GM23248 (cell line): Measurements from ENCODE around the gene SLC25A51. TPM values are rescaled to one million over a fixed set of nuclear protein-coding genes. Genes with fewer than 3 reads are reported as not detected.
A peak's percentile ranks its signal among the peaks of the same experiment; 100 is the strongest.

Source experiments
- DNase-seq: peaks from one replicate; pipeline ENCODE4 v3.0.0-alpha.2; 2015
- H2AFZ ChIP-seq: fragments of 200-600 bp; sonication (generic); 2 replicates; pipeline ENCODE4 v1.6.1; 2016; ENCODE audit warnings: antibody characterized with exemption
- H3F3A ChIP-seq: fragments of 200-600 bp; sonication (generic); 2 replicates; pipeline ENCODE4 v1.6.1; 2016; ENCODE audit warnings: mild to moderate bottlenecking, antibody characterized with exemption, mixed run types; ENCODE audit not compliant: insufficient read depth
- H3K27ac ChIP-seq: fragments of 200-600 bp; sonication (generic); 2 replicates; pipeline ENCODE4 v1.5.1; 2016; ENCODE audit warnings: mild to moderate bottlenecking
- H3K27me3 ChIP-seq: fragments of 200-600 bp; sonication (generic); replicated peaks from 2 replicates; pipeline ENCODE4 v1.6.1; 2016; ENCODE audit warnings: mild to moderate bottlenecking; ENCODE audit not compliant: insufficient read depth
- H3K36me3 ChIP-seq: fragments of 200-600 bp; sonication (generic); 2 replicates; pipeline ENCODE4 v1.6.1; 2016; ENCODE audit warnings: low read depth, mild to moderate bottlenecking
- H3K4me1 ChIP-seq: fragments of 200-600 bp; sonication (generic); 2 replicates; pipeline ENCODE4 v1.6.1; 2016; ENCODE audit warnings: mild to moderate bottlenecking; ENCODE audit not compliant: insufficient read depth
- H3K4me2 ChIP-seq: fragments of 200-600 bp; sonication (generic); one replicate; pipeline ENCODE4 v1.6.1; 2016; ENCODE audit warnings: mild to moderate bottlenecking; ENCODE audit not compliant: unreplicated experiment
- H3K4me3 ChIP-seq: fragments of 200-600 bp; sonication (generic); 2 replicates; pipeline ENCODE4 v1.5.1; 2016; ENCODE audit warnings: mild to moderate bottlenecking
- H3K79me2 ChIP-seq: fragments of 200-600 bp; sonication (generic); 2 replicates; pipeline ENCODE4 v1.6.1; 2016; ENCODE audit warnings: mild to moderate bottlenecking; ENCODE audit not compliant: insufficient read depth
- H3K9ac ChIP-seq: fragments of 200-600 bp; sonication (generic); 2 replicates; pipeline ENCODE4 v1.6.1; 2016; ENCODE audit warnings: mild to moderate bottlenecking
- H3K9me2 ChIP-seq: fragments of 200-600 bp; sonication (generic); 2 replicates; pipeline ENCODE4 v1.6.1; 2016; ENCODE audit warnings: mixed run types, mild to moderate bottlenecking, moderate library complexity; ENCODE audit not compliant: insufficient read depth
- H3K9me3 ChIP-seq: fragments of 200-600 bp; sonication (generic); one replicate; pipeline ENCODE4 v1.6.1; 2017; ENCODE audit warnings: low read depth
- H4K20me1 ChIP-seq: fragments of 200-600 bp; sonication (generic); 2 replicates; pipeline ENCODE4 v1.6.0; 2016; ENCODE audit not compliant: insufficient read depth
- EZH2 ChIP-seq: fragments of 200-600 bp; sonication (generic); IDR thresholded peaks from 2 replicates; pipeline ENCODE4 v1.6.1; 2018; ENCODE audit warnings: antibody characterized with exemption, mild to moderate bottlenecking; ENCODE audit not compliant: insufficient read depth, poor library complexity, severe bottlenecking
- EZH2phosphoT487 ChIP-seq: fragments of 200-600 bp; sonication (generic); IDR thresholded peaks from 2 replicates; pipeline ENCODE4 v1.6.1; 2018; ENCODE audit warnings: antibody characterized with exemption, moderate library complexity, mild to moderate bottlenecking, low read depth; ENCODE audit not compliant: insufficient read depth
- WGBS, 2 experiments: methylation state at CpG; one replicate each; pipeline ENCODE4 v1.1.6; 2015 to 2017; ENCODE audit warnings: low lambda C conversion rate in 2 of 2, low coverage in 1 of 2; ENCODE audit errors: missing lambda C conversion rate in 2 of 2; 5-methylcytosine and 5-hydroxymethylcytosine counted together
- in situ Hi-C: fragments of 300-500 bp; cut with MboI; formaldehyde crosslinking; loops from 2 replicates; pipeline ENCODE4 v1.15.0; 2020
- polyA plus RNA-seq: library from polyadenylated mRNA; unstranded; fragments of >200 nt; fragmentation: Nextera tagmentation; extraction: Ambion mirVana; gene quantifications from 2 replicates; pipeline ENCODE4 v1.2.1, GENCODE V29; 2016
- total RNA-seq: library from RNA; depleted of rRNA; stranded (reverse); fragments of >200 nt; shearing (Covaris generic); gene quantifications from 2 replicates; pipeline ENCODE4 v1.2.3, GENCODE V29; 2014; rRNA removed

Gene SLC25A51, protein sequence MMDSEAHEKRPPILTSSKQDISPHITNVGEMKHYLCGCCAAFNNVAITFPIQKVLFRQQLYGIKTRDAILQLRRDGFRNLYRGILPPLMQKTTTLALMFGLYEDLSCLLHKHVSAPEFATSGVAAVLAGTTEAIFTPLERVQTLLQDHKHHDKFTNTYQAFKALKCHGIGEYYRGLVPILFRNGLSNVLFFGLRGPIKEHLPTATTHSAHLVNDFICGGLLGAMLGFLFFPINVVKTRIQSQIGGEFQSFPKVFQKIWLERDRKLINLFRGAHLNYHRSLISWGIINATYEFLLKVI
- total RNA-seq (56.6 and 58.2 TPM in 2 replicates), polyA plus RNA-seq (16.0 and 17.7 TPM in 2 replicates)

DNA sequence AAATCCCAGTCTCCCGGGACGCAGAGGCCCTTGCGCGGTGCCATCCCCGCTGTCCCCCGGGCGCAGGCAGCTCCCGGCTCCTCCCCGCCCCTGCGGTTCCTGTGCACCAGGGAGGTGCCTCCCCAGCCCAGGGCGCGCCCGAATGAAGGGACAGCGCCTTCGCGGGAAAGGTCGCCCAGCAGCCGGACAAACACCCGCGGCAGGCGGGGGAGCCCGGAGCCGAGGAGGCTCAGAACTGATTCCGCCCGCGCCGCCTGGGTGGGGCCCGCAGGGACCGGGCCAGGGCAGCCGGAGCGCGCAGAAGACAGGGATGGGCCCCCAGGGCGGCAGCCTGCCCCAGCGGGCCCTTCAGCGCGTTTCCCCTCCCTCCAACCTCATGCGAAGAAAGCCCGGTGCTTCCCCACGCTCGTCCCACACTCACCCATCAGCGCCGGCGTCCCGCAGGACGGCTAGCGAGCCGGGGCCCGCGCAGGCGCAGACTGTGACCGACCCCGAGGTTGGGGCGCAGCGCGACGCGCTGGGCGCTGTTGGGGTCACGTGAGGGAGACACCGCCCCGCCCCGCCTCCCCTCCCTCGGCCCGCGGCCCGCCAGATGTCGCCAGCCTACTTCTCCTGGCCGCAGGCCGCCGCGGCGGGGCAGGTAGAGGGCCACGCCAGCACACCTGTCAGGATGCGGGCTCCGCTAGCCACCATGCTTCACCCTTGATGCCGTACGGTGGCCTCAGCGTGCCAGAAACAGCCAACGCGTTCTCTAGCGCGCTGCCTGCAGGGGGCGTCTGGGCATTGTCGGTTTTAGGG lies at the start of gene SLC25A51:
Gene SLC25A51, minus strand, starts transcription at position 481 of the 798 bp plus-strand sequence. CDS start 15,577 bp downstream, outside the sequence.
- Histone ChIP-seq H3F3A (peaks cover 13% of the 10 kb centered on the region; the same call in 1 of the 2 replicates), H3K4me1 (peaks cover 29% of the 10 kb centered on the region), H3K27me3 (no peaks in the 10 kb centered on the region), H3K36me3 (no peaks in the 10 kb centered on the region), H3K4me2 (peak within 1 kb of the TSS; percentile 94), H3K9me2 (no peaks in the 10 kb centered on the region), H3K27ac (peak within 1 kb of the TSS; percentile 59), H3K79me2 (peaks cover 36% of the 10 kb centered on the region), H2AFZ (peak within 1 kb of the TSS; percentile 99), H4K20me1 (no peaks in the 10 kb centered on the region), H3K4me3 (peak within 1 kb of the TSS; percentile 86), H3K9me3 (no peaks in the 10 kb centered on the region), H3K9ac (peak within 1 kb of the TSS; percentile 86)
- no peak for TF ChIP-seq EZH2
- no peak for TF ChIP-seq EZH2phosphoT487
- in situ Hi-C loops: loop anchor here (10.0 kb wide), 2 partner anchors 261 to 441 kb away; no protein-coding TSS in a partner anchor
- 1 to 2% methylated on average over 71 to 77 of the region's 84 CpGs for WGBS, 2 experiments
- DNase-seq: peak; percentile 91

GRCh38 chr9:37953206-37953774 lies 49.4 kb upstream of the SLC25A51 start:
- in situ Hi-C loops: no loop called here

GRCh38 chr9:37952731-37953130 lies 48.8 kb upstream of the SLC25A51 start:
- H3F3A ChIP-seq: peaks cover 22% of the 10 kb centered on the region
- 66 to 67% methylated on average over 6 of the region's 6 CpGs for WGBS, 2 experiments
- H3K4me1 ChIP-seq: peaks cover 30% of the 10 kb centered on the region
- no peaks in the 10 kb centered on the region for H4K20me1 ChIP-seq
- peak overlapping the region; percentile 92 for H3K27ac ChIP-seq
- no peak overlapping the region for H3K4me2 ChIP-seq
- H3K9me3 ChIP-seq: no peaks in the 10 kb centered on the region
- H2AFZ ChIP-seq: no peak overlapping the region
- TF ChIP-seq EZH2: no peak
- no peak for TF ChIP-seq EZH2phosphoT487
- H3K79me2 ChIP-seq: peaks cover 10% of the 10 kb centered on the region; the same call in 1 of the 2 replicates
- H3K36me3 ChIP-seq: no peaks in the 10 kb centered on the region
- in situ Hi-C loops: no loop called here
- H3K4me3 ChIP-seq: no peak overlapping the region
- H3K9ac ChIP-seq: peak overlapping the region; percentile 74
- no peaks in the 10 kb centered on the region for H3K9me2 ChIP-seq
- peak; percentile 91 for DNase-seq
- no peaks in the 10 kb centered on the region for H3K27me3 ChIP-seq

More at GRCh38 chr9:37953206-37953774, 49.4 kb upstream of the SLC25A51 start:
- TF ChIP-seq EZH2phosphoT487 (no peak), EZH2 (no peak)
- Histone ChIP-seq H3K79me2 (peaks cover 10% of the 10 kb centered on the region; the same call in 1 of the 2 replicates), H3K4me1 (peaks cover 24% of the 10 kb centered on the region), H2AFZ (no peak overlapping the region), H3K4me2 (peak overlapping the region; percentile 40), H3K4me3 (no peak overlapping the region), H3K27me3 (no peaks in the 10 kb centered on the region), H3K27ac (peak overlapping the region; percentile 92), H3K9me2 (no peaks in the 10 kb centered on the region), H3K9me3 (no peaks in the 10 kb centered on the region), H3K9ac (peak overlapping the region; percentile 74), H3K36me3 (no peaks in the 10 kb centered on the region), H4K20me1 (no peaks in the 10 kb centered on the region), H3F3A (peaks cover 22% of the 10 kb centered on the region)
- WGBS, 2 experiments: 81 to 83% methylated on average over 5 of the region's 5 CpGs
- DNase-seq: no peak
